DLD1 (cell line): ENCODE measurements around the gene CTDNEP1.

ENCODE experiments used
- in situ Hi-C: cut with HindIII; loops from 2 replicates; pipeline ENCODE4 v1.10.0; 2017; ENCODE audit warnings: low sequenced_read_pairs

Gene CTDNEP1

DNA sequence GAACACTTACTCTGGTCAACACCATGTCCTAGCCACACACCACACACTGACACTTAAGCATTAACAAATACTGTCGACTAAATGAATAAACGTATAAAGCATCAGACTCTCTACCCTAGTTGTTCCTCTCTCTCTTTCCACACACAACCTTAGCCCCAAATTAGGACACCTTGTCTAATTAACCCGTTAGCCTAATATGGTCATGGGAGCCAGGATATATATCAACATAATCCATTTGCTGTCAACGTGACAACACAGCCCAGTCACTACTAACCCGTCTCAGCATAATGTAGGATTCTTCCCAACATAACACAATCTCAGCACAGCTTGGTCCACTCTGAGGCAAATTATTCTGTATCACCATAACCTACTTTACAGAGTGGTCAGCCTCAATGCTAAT lies 19.4 kb downstream of the CTDNEP1 start:
- in situ Hi-C loops, result no loop called here

DNA sequence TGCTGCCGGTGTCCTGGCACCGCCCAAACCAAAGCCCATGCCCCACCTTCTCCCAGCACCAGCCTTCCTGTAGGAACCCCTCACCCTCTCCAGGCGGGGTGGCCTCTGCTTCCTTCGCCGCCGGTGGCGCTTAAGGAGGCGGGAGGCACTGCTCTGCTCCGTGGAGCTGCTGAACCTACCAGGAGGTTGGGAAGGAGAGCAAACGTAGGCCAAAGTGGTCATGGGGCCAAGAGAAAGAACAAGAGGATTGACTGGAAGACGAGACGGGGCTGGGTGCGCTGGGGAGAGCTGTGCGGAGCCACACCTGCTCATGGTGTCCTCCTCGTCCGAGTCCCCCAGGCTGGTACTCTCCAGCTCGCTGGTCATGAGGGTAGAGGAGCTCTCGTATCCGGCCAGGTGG lies 22.0 kb downstream of the CTDNEP1 start:
- in situ Hi-C loops, result no loop called here

DNA sequence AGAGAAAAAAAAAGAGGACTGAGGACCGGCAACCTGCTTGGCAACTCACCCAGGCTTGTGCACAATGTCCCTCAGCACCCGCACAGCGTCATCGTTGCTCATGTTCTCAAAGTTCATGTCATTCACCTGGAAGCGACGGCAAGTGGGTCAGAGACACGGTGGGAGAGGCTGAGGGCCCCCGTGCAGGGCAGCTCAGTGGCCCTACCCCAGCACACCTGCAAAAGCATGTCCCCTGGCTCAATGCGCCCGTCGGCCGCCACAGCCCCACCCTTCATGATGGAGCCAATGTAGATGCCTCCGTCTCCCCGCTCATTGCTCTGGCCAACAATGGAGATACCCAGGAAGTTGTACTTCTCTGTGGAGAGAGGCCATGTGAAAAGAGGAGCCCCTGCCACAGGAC lies 22.6 kb downstream of the CTDNEP1 start:
- in situ Hi-C loops, result no loop called here

DNA sequence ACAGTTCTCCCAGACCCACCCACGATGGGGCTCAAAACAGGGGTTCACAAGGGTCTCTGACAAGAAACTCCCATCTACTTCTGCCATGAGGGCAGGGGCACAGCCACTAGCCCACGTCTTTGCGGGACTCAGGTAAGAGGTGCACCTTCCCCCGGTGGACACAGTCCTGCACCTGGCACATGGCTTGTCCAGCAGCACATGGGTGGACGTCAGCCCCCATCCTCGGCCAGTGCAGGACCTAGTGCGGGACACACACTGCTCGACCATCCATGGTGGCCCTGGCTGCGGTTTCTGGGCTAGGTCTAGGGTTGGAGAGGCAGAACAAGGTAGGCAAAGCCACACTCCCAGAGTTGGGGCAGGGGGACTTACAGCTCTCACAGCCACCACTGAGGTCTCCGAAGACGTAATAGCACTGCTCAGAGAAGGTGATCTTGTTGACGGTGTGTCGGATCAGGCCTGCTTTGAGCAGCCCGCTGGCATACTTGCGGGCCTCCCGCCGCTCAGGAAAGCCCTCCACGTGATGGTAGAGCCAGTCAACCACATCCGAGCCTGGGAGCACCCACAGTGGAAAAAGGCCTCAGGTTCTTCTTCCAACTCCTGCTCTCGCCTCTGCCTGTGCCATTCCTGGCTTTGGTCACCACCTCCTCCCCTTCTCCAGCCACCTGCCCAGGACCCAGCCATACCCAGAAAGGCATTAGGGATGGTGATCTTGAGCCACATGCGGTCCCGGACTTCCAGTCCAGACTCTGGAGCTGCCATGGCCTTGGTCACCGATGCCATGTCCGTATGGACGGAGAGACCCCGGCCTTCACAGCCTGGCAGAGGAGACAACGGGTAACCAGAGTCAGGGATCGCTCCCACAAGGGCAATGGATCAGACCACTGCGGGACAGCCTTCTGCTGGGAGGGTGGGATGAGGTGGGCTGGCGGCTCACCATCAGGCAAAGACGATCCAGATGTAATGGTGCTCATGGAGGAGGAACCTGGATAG lies 24.5 kb downstream of the CTDNEP1 start:
- in situ Hi-C loops, result no loop called here

DNA sequence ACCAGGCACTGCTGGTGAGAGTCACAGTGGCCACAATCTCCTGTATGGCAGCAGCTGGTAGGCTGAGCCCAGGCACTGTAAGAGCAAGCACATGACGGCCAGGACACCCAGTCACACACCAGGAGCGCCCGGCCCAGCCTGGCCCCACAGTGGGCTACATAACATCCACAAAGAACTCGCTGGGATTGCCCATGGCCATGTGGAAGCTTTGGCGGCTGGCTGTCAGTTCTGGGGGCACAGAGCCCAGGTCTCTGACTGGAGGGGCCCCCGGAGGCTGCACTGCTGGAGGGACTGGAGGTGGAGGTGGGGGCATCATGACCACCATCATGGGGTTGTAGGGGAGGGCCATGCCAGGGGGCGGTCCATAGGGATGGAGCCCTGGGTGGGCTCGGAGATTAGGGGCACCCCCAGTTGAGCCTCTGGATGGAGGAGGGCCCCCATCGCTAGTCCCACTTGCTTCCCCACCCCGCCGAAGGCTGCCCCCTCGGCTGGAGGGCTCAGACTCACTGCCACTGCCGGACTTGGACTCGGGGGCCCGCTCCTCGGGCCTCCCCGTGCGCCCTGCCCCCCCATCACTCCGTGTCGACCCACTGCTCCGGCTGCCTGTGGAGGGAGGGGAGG lies 25.7 kb downstream of the CTDNEP1 start:
- in situ Hi-C loops, result no loop called here

DNA sequence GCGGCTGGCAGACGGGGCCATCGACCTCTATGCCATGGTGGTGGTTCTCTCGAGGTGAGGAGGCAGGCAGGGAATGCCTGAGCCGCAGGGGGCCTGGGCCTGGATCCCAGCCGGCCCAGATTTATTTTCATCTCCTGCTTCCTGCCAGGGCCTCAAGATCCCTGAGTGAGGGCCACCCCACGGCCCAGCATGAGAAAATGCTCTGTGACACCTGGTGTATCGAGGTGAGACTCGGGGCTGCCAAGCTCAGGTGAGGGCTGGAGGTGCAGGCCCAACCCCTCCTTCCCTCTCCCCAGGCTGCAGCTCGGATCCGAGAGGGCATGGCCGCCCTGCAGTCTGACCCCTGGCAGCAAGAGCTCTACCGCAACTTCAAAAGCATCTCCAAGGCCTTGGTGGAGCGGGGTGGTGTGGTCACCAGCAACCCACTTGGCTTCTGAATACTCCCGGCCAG lies 26.8 kb downstream of the CTDNEP1 start:
- in situ Hi-C loops, result no loop called here

DNA sequence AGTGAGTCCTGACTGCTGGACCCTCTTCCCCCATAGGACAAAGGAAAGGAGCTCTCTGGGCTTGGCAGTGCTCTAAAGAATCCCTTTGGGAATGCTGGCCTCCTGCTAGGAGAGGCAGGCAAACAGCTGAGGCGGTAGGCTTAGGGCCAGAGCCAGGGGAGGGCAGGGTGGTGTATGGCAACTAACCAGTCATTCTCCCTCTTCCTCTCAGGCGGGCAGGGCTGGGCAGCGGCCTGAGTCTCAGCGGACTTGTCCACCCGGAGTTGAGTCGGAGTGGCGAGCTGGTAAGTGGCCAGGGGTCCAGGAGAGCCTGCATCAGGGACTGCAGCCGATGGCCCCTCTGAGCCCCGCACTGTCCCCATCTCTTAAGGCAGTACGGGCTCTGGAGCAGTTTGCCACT lies 27.4 kb downstream of the CTDNEP1 start:
- in situ Hi-C loops, result no loop called here

DNA sequence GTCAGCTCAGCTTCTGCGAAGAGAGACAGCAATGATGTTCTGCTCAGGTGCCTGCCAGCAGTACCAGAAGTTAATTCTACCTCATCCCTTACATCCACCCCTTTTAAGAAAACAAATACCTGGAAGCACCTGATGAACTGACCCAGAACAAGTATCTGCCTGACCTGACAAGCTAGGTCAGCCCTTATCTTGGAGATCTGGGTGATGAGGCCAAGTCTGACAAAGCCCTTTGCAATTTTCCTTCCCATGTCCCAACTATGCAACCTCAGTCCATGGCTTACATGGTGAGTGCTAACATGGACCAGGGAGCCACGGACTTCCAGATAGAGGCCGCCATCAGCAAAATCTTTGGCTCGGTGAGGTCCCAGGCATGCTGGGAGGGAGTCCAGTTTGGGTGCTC lies 28.2 kb downstream of the CTDNEP1 start:
- in situ Hi-C loops, result no loop called here

DNA sequence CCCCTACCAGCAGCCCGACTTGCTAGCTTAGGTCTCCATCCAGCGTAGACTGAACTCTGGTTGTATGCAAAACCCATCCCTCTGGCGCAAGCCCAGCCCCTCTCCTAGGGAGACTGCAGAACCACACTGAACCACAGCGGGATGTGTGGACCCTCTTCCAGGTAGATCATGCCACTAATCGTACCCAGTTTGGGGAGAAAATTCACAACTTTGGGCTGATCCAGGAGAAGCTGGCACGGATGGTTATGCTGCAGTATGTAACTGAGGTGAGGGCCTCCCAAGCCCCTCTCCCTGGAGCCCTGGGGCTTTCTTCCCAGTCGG lies 28.6 kb downstream of the CTDNEP1 start:
- in situ Hi-C loops, result no loop called here

DNA sequence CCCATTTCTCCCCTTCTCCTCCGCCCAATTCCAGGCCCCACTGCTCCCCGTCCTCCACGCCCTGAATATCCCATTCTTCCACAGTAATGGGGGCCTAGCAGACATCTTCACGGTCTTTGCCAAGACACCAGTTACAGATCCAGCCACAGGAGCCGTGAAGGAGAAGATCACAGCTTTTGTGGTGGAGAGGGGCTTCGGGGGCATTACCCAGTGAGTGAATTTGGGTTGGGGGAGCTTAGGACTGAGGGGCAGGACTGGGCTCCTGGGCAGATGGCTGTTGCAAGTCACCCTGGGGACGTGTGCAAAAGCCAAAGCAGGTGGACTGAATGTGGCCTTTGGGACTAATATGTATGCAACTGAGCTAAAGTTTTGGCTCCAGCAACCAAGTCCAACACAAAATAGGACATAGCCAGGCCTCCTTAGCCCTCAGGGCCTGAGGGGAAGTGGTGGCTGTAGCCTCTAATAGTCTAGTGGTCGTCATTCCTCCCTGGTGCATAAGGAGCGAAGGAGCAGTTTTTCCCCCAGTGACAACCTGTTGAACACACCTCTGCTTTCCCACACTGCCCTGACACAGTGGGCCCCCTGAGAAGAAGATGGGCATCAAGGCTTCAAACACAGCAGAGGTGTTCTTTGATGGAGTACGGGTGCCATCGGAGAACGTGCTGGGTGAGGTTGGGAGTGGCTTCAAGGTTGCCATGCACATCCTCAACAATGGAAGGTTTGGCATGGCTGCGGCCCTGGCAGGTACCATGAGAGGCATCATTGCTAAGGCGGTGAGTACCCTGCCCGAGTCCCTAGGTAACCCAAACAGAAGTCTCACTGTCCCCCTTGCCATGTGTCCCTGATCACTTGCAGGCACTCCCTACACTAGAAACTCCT lies 29.2 kb downstream of the CTDNEP1 start:
- in situ Hi-C loops, result no loop called here

DNA sequence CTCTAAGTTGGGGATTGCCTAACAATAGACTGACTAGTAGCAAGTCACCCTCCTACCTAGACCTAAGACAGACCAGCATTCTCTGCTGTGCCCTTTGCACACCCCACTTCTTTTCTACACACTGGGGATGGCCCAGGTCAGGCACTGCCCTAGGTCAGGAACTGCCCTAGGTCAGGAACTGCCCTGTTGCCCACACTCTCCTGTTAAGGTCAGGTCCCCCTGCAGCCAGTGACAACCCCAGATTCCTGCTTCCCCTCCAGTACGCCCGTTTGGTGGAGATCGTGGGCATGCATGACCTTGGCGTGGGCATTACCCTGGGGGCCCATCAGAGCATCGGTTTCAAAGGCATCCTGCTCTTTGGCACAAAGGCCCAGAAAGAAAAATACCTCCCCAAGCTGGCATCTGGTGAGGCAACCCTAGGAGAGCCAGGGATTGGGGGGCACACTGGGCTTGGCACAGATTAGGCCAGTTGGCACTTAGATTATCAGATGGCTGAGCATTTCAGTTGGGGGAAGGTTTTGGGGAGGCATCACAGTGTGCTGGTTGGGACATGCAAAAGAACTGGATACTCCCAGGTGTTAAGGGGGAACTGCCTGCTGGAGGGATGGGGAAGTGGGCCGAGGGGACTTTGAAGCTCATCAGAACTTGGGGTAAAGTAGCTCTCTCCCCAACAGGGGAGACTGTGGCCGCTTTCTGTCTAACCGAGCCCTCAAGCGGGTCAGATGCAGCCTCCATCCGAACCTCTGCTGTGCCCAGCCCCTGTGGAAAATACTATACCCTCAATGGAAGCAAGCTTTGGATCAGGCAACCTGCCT lies 30.0 kb downstream of the CTDNEP1 start:
- in situ Hi-C loops, result no loop called here

DNA sequence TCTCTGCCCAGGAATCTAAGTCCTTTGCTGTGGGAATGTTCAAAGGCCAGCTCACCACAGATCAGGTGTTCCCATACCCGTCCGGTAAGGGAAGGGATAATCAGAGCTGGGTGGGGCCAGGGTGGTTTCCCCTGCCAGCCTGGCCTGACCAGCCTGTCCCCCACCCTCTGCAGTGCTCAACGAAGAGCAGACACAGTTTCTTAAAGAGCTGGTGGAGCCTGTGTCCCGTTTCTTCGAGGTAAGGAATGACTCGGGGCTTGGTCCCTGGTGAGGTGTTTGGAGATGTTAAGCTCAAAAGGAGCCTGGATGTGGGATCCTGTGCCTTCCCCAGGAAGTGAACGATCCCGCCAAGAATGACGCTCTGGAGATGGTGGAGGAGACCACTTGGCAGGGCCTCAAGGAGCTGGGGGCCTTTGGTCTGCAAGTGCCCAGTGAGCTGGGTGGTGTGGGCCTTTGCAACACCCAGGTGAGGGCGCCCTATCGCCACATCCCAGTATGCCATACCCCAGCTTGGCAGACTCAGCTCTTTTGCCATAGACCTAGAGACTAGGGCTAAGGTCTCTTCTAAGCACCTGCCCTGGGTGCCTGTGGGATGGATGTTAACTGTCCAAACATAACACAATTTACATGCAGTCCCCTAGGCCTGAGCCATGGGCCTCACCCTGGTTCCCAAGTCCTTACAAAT lies 30.8 kb downstream of the CTDNEP1 start:
- in situ Hi-C loops, result no loop called here

DNA sequence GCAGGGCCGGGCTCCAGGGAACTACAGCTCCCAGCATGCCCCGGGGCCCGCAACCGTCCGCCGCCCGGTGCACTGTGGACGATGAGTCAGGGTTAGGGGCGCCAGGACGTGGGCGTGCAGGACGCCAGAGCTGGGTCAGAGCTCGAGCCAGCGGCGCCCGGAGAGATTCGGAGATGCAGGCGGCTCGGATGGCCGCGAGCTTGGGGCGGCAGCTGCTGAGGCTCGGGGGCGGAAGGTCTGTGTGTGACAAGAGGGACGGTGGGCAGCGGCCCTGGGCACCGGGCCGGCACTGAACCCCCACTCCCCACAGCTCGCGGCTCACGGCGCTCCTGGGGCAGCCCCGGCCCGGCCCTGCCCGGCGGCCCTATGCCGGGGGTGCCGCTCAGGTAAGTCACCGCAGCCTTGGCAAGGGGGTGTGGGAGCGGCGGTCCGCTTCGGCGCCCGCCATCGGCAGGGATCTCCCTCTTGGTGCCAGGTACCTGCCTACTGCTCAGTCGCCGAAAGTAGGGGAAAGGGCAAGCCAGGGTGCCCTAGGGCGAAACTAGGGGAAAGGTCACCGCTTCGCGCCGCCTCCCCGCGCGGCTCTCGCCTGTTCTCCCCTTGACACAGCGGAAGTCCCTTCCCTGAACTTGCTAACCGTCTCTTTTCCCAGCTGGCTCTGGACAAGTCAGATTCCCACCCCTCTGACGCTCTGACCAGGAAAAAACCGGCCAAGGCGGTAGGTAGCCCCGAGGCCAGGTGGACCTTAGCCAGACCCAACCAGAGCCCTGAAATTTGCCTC lies 31.5 kb downstream of the CTDNEP1 start, which contains the start of the genes ACADVL and DLG4:
TSS of gene ACADVL (plus strand) at position 127 of the 781 bp plus-strand sequence. CDS start at position 174, 47 bp downstream.
TSS of gene DLG4 (minus strand) at position 25 of the 781 bp plus-strand sequence.
- in situ Hi-C loops, result no loop called here

DNA sequence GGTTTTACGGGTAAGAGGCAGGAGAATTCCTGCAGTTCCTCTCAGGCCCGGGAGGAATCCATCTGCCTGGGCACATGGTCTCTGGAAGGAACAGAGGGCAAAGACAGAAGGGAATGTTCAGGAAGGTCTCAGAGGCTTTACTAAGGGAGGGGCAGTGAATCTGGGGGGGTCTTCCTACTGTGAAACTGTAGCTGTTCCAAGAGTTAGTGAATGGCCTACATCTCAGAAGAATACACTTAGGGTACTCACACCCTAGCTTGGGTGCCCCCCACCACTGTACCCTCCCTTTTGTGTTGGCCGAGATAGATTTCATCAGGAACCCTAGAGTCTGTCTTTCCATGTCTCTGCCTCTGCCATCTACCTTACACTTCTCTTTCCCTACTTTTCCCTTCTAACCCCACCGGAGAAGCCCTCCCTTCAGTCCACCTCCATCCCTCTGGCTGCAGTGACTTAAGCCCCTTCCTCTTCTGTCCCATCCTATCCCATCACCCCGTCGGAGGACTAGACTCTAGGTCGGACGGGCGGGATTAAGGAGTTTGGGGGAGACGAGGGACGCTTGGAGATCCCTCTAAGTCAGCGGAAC lies 32.2 kb downstream of the CTDNEP1 start:
- in situ Hi-C loops, result no loop called here

DNA sequence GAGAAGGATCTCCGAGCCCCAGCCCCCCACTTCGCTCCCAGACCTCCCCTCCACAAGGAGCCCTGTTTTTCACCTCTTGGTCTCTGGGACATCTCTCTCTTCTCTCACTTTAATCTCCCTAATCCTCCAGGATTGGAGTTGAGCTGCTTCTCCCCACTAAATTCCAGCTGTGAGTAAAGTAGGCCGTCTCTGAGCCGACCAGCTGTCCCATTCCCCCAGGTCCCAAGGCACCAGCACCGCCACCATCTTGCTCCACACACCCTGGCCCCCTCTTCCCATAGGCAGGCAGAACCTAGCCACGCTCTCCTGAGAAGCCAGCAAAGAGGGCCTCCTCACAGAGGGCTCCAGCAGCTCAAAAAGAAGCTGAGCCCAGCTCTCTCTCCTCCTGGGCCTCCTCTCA lies 32.8 kb downstream of the CTDNEP1 start:
- in situ Hi-C loops, result no loop called here

DNA sequence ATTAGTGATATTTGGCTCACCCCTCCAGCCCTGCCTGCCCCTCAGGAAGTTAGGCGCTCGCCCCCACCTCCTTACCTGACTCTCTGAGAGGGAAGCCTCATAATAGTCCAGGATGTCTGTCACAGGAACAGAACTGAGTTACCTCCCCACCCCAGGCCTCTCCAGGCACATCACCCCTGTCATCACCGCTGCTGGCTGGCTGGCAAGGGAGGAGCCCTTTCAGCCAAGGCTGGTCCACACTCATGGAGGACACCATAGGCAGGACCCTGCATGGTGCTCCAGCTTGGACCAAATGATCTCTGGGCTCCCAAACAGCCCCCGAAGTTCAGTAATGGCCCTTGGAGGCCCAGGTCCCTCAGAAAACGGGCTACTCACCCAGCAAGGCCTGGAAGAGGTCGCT lies 33.4 kb downstream of the CTDNEP1 start:
- in situ Hi-C loops, result no loop called here

DNA sequence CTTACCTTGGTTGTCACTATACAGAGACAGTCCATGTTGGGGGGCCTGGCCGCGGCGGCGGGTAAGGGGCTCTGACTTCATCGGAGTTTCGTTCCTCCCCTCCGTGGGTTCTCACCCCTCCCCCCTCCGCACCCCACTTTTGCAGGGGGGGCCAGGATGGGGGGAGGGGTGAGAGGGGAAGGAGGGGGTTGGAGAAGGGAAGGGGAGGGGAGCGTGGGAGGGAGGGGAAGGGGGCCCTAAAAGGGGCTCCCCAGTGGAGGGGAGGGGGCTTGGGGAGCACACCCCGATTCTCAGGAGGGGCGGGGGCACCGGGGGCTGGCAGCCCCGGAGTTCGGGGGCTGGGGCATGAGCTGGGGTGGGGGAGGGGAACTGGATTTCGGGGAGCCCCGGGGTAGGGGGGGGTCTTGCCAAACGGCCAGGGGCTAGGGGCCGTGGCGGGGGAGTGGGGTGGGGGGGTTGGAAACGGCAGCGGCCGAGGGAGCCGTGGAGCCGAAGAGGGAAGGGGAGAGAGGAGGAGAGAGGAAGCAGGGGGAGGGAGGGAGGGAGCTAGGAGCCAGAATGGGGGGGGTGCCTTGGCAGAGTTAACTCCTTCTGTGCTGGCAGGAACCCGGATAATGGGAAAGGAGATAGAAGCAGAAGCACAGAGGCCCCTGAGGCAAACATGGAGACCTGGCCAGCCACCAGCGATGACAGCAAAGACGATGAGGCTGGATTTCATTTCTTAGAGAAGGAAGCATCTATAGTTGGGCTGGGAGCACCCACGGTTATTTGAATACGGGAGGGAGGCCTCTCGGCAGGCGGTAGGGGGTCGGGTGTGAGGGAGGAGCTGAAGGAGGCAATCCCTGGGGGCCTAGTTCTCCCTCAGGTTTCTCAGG lies 34.2 kb downstream of the CTDNEP1 start:
- in situ Hi-C loops, result no loop called here
